Karpas-422 (cell line): ENCODE data around the gene RPS2. TPM values are rescaled to one million over a fixed set of nuclear protein-coding genes. Genes with fewer than 3 reads are reported as not detected.

Experiments used
- DNase-seq: peaks from one replicate; pipeline ENCODE4 v3.0.0-alpha.2; 2015
- H2AFZ ChIP-seq: fragments of 200-600 bp; sonication (generic); 2 replicates; pipeline ENCODE4 v1.6.1; 2014; ENCODE audit warnings: antibody characterized with exemption, low read length, mixed read lengths
- H3K27ac ChIP-seq: fragments of 200-600 bp; sonication (generic); 2 replicates; pipeline ENCODE4 v1.5.1; 2014; ENCODE audit warnings: mild to moderate bottlenecking, low read length, moderate library complexity
- H3K27me3 ChIP-seq: fragments of 200-600 bp; sonication (generic); 2 replicates; pipeline ENCODE4 v1.6.1; 2014; ENCODE audit warnings: low read length, mixed read lengths
- H3K36me3 ChIP-seq: fragments of 200-600 bp; sonication (generic); 2 replicates; pipeline ENCODE4 v1.6.1; 2014; ENCODE audit warnings: low read length, mixed read lengths; ENCODE audit not compliant: insufficient read depth
- H3K4me1 ChIP-seq: fragments of 200-600 bp; sonication (generic); 2 replicates; pipeline ENCODE4 v1.6.1; 2014; ENCODE audit warnings: mild to moderate bottlenecking, low read length, mixed read lengths
- H3K4me2 ChIP-seq: fragments of 200-600 bp; sonication (generic); 2 replicates; pipeline ENCODE4 v1.6.1; 2014; ENCODE audit warnings: low read length, low read depth, mild to moderate bottlenecking; ENCODE audit not compliant: poor library complexity, severe bottlenecking
- H3K4me3 ChIP-seq: fragments of 200-600 bp; sonication (generic); 2 replicates; pipeline ENCODE4 v1.5.1; 2014; ENCODE audit warnings: mild to moderate bottlenecking, antibody characterized with exemption, low read length, mixed read lengths
- H3K79me2 ChIP-seq: fragments of 200-600 bp; sonication (generic); 2 replicates; pipeline ENCODE4 v1.6.1; 2014; ENCODE audit warnings: mild to moderate bottlenecking, low read length, mixed read lengths
- H3K9ac ChIP-seq: fragments of 200-600 bp; sonication (generic); 2 replicates; pipeline ENCODE4 v1.6.0; 2014; ENCODE audit warnings: low read length
- H3K9me2 ChIP-seq: fragments of 200-600 bp; sonication (generic), shearing (Covaris generic); replicated peaks from 2 replicates; pipeline ENCODE4 v1.6.0; 2014; ENCODE audit warnings: mild to moderate bottlenecking, low read length, moderate library complexity; ENCODE audit not compliant: insufficient read depth
- H3K9me3 ChIP-seq: fragments of 300-700, 200-600 bp; sonication (generic); 2 replicates; pipeline ENCODE4 v1.6.1; 2014; ENCODE audit warnings: low read length, mixed read lengths
- H4K20me1 ChIP-seq: fragments of 200-600 bp; sonication (generic); 2 replicates; pipeline ENCODE4 v1.6.1; 2014; ENCODE audit warnings: mild to moderate bottlenecking, antibody characterized with exemption, low read length, low read depth; ENCODE audit not compliant: insufficient read depth
- total RNA-seq: library from RNA; depleted of rRNA; stranded (reverse); fragments of >200 nt; shearing (Covaris generic); gene quantifications from 2 replicates; pipeline ENCODE4 v1.2.3, GENCODE V29; 2014; ENCODE audit warnings: low replicate concordance

RPS2 gene
- total RNA-seq, 1 experiment from 2014 or later = 3,837 TPM

DNA sequence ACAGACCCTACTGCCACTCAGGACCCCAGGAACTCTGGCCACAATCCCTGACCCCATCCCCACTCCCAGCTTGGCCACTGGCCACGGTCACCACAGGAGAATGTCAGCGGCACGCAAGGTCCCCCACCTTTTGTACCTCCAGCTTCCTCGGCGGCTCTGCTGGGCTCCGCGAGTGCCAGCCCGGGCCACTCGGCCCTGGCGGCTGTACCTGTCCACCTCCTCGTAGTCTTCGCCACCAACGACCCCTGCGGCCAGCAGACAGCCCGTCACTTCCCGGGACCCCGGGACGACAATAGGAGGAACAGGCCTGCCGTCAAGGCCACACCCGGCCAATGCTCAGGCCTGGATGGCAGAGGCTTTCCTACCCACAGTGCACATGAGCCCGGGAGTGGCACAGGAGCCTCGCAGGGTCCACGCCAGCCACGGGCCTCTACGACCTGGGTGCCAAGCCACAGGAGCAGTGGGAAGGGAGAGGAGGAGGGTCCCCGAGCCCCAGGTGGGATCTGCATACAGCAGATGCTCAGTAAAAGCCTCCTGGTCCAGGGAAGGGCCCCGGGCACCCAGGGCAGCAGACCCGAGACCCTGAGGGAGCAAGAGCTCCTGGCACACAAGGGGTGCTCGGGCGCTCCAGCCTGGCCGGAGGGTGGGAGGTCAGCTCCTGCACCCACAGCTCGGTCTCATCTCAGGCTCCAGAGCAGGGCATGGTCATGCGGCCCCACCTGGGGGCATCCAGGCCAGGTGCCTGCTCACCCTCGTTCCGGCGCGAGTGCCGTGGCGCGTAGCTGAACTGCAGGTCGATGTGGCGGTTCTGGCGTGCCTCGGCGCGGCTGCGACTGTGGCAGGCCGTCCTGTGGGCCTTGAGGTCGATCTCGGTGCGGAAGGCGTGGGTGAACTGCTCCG, 37.1 kb upstream of the RPS2 start:
- peaks cover 26% of the 10 kb centered on the region for H3K4me1 ChIP-seq
- peaks cover 14% of the 10 kb centered on the region for H3K36me3 ChIP-seq
- H3K9ac ChIP-seq = no peak overlapping the region
- H3K4me2 ChIP-seq = no peak overlapping the region
- no peak for DNase-seq
- H3K9me3 ChIP-seq = no peaks in the 10 kb centered on the region
- H3K27me3 ChIP-seq = no peaks in the 10 kb centered on the region
- no peaks in the 10 kb centered on the region for H3K9me2 ChIP-seq
- peaks cover 47% of the 10 kb centered on the region for H4K20me1 ChIP-seq
- peaks cover 35% of the 10 kb centered on the region for H3K79me2 ChIP-seq
- H2AFZ ChIP-seq = no peak overlapping the region
- H3K27ac ChIP-seq = no peak overlapping the region
- no peak overlapping the region for H3K4me3 ChIP-seq

DNA sequence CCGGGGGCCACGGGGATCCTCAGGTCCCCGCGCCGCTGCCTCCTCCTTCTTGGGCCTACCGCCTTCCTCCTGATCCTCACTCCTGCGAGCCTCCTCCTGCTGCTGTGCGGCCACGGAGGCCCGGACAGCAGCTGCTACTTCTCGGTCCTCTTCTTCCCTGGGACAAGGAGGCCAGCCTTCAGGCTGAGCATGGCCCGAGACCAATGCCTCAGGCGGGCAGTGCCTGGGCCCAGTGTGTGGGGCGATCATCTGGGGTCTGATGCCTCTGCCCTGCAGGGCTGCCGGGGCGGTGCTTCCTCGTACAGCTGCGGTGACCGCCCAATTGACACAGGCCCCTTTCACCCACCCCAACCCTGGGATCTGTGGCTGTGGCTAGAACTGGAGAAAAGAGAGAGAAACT, 36.4 kb upstream of the RPS2 start:
- Histone ChIP-seq H3K36me3 (peaks cover 14% of the 10 kb centered on the region), H3K4me1 (peaks cover 19% of the 10 kb centered on the region), H3K9me2 (no peaks in the 10 kb centered on the region), H3K4me3 (no peak overlapping the region), H3K79me2 (peaks cover 28% of the 10 kb centered on the region), H3K9me3 (no peaks in the 10 kb centered on the region), H3K27ac (no peak overlapping the region), H3K27me3 (no peaks in the 10 kb centered on the region), H3K9ac (no peak overlapping the region), H3K4me2 (no peak overlapping the region), H2AFZ (no peak overlapping the region), H4K20me1 (peaks cover 40% of the 10 kb centered on the region)
- DNase-seq = no peak

DNA sequence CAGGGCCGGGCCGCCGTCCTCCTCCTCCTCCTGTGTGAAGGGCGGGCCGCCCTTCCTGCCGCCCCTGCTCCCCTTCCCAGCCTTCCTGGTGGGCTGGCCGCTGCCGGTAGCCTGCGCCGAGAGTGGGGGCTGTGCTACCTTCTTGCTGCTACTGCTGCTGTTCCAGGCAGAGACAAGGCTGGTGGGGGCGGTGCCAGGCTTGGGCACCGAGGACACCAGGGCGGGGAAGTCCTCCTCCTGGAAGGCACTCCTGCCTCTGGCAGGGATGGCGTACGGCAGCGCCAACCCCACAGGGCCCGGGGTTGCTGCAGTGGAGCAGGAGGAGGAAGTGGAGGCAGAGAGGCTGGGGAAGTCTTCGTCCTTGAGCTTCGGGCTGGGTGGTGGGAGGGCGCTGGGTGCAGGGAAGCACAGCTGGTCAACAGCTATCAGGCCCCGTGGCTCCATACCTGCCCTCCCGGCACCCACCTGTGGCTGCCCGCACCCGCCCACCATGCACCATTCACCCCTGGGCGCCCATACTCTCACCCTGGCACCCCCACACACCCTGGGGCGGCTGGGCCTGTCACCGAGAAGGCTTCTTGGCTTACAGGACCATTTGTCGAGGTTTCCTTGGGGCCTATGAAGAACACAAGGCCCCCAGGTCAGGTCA, 35.4 kb upstream of the RPS2 start:
- Histone ChIP-seq H2AFZ (no peak overlapping the region), H3K4me3 (no peak overlapping the region), H3K4me2 (no peak overlapping the region), H3K9ac (no peak overlapping the region), H3K36me3 (peaks cover 14% of the 10 kb centered on the region), H3K4me1 (peaks cover 9% of the 10 kb centered on the region), H3K27ac (no peak overlapping the region), H3K27me3 (no peaks in the 10 kb centered on the region), H4K20me1 (peaks cover 31% of the 10 kb centered on the region), H3K9me2 (no peaks in the 10 kb centered on the region), H3K79me2 (peaks cover 18% of the 10 kb centered on the region), H3K9me3 (no peaks in the 10 kb centered on the region)
- DNase-seq = no peak

DNA sequence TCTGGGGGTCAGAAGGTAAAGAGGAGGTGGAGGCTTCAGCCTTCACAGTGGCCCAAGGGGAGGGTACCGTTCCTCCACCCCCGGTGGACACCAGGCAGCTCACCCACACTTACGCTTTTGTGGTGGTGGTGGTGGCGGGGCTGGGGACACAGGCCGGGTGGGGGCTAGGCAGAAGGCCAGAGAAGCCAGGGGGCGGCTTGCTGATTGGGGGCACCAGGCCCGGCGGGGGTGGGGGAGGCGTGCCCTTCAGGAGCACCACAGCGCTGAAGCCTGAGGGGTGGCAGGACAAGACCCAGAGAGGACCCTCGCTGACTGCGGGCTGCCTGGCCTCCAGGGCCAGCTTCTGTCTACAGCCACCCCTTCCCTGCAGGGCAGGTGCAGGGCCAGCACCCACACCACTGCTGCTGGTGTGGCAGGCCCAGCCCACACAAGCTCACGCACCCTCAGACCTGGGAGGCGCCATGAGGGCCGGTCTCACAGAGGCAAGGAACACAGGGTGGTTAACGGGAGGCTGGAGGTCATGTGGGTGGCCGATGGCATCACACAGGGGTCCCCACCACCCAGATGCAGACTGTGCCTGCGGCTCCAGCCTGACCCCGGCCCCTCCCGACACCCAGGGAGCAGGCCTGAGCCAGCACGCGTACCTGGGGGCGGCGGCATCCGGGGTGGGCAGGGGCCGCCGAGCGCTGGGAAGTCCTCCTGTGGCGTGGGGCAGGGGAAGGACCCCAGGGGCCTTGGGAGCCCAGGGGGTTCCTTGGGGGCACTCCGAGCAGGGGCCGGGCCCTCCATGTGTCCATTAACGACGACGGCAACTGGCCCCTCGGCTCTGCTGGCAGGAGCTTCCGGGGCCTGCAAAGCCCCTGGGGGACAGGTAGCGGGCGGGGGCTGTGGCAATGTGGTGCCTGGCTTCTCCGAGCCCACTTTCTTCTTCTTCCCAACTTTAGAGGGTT, 34.5 kb upstream of the RPS2 start:
- peaks cover 14% of the 10 kb centered on the region for H3K36me3 ChIP-seq
- H3K9me2 ChIP-seq = no peaks in the 10 kb centered on the region
- H3K27me3 ChIP-seq = no peaks in the 10 kb centered on the region
- H2AFZ ChIP-seq = no peak overlapping the region
- H3K9ac ChIP-seq = no peak overlapping the region
- H3K27ac ChIP-seq = no peak overlapping the region
- H3K79me2 ChIP-seq = peaks cover 11% of the 10 kb centered on the region
- H3K9me3 ChIP-seq = no peaks in the 10 kb centered on the region
- DNase-seq = no peak
- H3K4me3 ChIP-seq = no peak overlapping the region
- peaks cover 22% of the 10 kb centered on the region for H4K20me1 ChIP-seq
- H3K4me1 ChIP-seq = peaks cover 2% of the 10 kb centered on the region
- H3K4me2 ChIP-seq = no peak overlapping the region

DNA sequence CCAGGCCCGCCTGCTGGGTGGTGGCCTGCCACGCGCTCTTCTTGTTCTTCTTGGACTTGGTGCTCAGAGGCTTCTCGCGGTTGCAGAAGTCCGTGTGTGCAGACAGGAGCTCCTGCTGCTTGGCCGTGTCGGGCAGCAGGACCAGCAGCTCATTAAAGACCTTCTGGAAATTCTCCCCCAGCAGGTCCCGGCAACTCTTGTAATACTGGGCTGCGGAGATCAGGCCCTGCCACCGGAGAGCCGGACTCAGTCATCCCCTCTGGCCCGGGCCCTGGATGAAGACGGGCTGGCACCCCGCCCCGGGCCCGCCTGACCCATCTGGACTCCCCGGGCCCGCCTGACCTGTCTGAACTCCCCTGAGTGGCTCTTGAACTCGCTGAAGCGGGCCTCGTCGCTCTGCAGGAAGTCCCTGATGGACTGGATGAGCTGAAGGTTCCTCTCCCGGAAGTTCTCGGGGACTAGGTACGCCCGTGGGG, 33.8 kb upstream of the RPS2 start:
- no peak for DNase-seq
- H3K9me2 ChIP-seq = no peaks in the 10 kb centered on the region
- no peak overlapping the region for H2AFZ ChIP-seq
- H3K79me2 ChIP-seq = peaks cover 7% of the 10 kb centered on the region
- H3K27me3 ChIP-seq = no peaks in the 10 kb centered on the region
- H3K36me3 ChIP-seq = peaks cover 11% of the 10 kb centered on the region
- no peak overlapping the region for H3K4me2 ChIP-seq
- H3K27ac ChIP-seq = no peak overlapping the region
- H3K9me3 ChIP-seq = no peaks in the 10 kb centered on the region
- H4K20me1 ChIP-seq = peaks cover 17% of the 10 kb centered on the region
- H3K9ac ChIP-seq = no peak overlapping the region
- no peak overlapping the region for H3K4me3 ChIP-seq
- H3K4me1 ChIP-seq = no peaks in the 10 kb centered on the region

DNA sequence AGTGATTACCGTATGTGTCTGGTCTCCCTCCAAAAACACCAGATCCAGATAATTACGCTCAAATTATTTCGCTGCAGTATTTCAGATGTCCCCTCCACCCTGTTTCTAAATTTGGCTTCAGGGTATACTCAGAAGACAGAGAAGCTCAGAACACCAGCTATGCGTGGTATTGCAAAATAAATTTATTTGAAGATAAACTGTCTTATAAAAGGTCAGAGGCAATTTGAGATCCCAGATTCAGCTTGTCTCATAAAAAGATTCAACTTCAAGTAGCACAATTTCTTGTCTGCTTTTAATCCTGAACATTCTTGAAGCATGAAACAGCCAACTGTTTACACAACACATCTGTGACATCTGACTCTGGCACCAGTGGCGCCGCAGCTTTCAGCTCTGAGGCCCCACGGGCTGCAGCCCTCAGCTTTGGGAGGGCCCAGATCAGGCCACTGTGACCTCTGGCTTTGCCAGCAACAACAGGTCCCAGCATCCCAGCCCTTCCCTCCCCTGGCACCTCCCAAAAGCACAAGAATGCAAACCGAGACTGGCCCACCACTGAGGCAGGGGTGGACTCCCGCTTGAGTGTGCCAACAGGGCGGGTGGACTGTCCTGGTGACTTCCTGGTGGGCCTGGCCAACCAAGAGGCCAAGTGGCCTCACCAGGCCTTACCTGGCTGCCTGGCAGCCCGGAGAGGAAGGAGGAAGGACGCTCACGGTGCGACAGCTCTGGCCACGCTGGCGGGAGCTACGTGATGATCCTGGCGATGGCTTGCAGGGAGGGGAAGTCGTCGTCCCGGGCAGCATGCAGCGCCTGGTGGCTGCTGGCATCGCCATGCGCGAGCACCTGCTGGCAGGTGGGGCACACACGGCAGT, 33.1 kb upstream of the RPS2 start:
- no peak overlapping the region for H3K4me3 ChIP-seq
- DNase-seq = no peak
- H3K9me3 ChIP-seq = no peaks in the 10 kb centered on the region
- H3K36me3 ChIP-seq = peaks cover 7% of the 10 kb centered on the region
- H2AFZ ChIP-seq = no peak overlapping the region
- no peaks in the 10 kb centered on the region for H3K27me3 ChIP-seq
- peaks cover 10% of the 10 kb centered on the region; the same call in 1 of the 2 replicates for H4K20me1 ChIP-seq
- no peaks in the 10 kb centered on the region for H3K4me1 ChIP-seq
- no peaks in the 10 kb centered on the region for H3K9me2 ChIP-seq
- peaks cover under 1% of the 10 kb centered on the region; the same call in 1 of the 2 replicates for H3K79me2 ChIP-seq
- no peak overlapping the region for H3K4me2 ChIP-seq
- H3K27ac ChIP-seq = no peak overlapping the region
- H3K9ac ChIP-seq = no peak overlapping the region

DNA sequence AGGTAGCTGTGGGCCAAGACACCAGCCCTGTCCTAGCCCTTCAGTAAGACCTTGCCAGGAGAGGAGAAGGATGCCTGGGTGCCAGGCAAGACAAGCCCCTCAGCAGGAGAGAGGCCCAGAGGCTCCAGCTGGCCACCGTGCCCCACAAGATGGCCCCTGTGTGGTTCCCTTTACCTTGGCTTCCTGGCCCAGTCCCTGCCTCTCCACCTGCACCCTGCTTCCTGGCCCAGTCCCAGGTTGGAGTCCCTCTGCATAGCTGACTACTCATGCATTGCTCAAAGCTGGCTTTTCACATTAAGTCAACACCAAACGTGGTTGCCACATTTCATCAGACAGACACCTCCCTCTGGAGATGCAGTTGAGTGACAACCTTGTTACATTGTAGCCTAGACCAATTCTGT, 29.1 kb upstream of the RPS2 start:
- H2AFZ ChIP-seq = no peak overlapping the region
- no peaks in the 10 kb centered on the region; the same call in 1 of the 2 replicates for H3K36me3 ChIP-seq
- H3K4me1 ChIP-seq = peaks cover 21% of the 10 kb centered on the region
- no peaks in the 10 kb centered on the region for H3K9me3 ChIP-seq
- no peaks in the 10 kb centered on the region for H3K27me3 ChIP-seq
- DNase-seq = no peak
- no peak overlapping the region for H3K27ac ChIP-seq
- H3K9me2 ChIP-seq = no peaks in the 10 kb centered on the region
- H3K4me3 ChIP-seq = no peak overlapping the region
- no peaks in the 10 kb centered on the region for H3K79me2 ChIP-seq
- H4K20me1 ChIP-seq = no peaks in the 10 kb centered on the region
- no peak overlapping the region for H3K9ac ChIP-seq
- H3K4me2 ChIP-seq = no peak overlapping the region
